HepG2 (cell line): ENCODE results near the gene VAV2. TPM values are rescaled to one million over a fixed set of nuclear protein-coding genes. Genes with fewer than 3 reads are reported as not detected.

ENCODE experiments used
- EZH2 ChIP-seq: conservative IDR thresholded peaks from 2 replicates; pipeline ENCODE4 v1.6.1; 2012; ENCODE audit warnings: mild to moderate bottlenecking, low read depth, low read length, moderate library complexity
- IKZF5 ChIP-seq: IDR thresholded peaks from 2 replicates; pipeline ENCODE4 v1.6.1; 2018; ENCODE audit warnings: missing genetic modification reagents, mild to moderate bottlenecking, missing compliant biosample characterization
- KDM5B ChIP-seq: sonication (generic); formaldehyde crosslinking; IDR thresholded peaks from 2 replicates; pipeline ENCODE4 v1.4.0; 2020; ENCODE audit warnings: missing genetic modification reagents, mild to moderate bottlenecking, borderline replicate concordance
- NFKB2 ChIP-seq: sonication (generic); formaldehyde crosslinking; IDR thresholded peaks from 2 replicates; pipeline ENCODE4 v1.4.0; 2020; ENCODE audit warnings: missing genetic modification reagents, borderline replicate concordance
- PHF21A ChIP-seq: sonication (generic); formaldehyde crosslinking; IDR thresholded peaks from 2 replicates; pipeline ENCODE4 v1.5.0; 2020; ENCODE audit warnings: mild to moderate bottlenecking, missing genetic modification reagents
- RBM39 ChIP-seq: fragments of 200-400 bp; formaldehyde crosslinking; IDR thresholded peaks from one replicate; pipeline ENCODE4 v1.6.1; 2018; ENCODE audit warnings: antibody characterized with exemption, mild to moderate bottlenecking, low read depth, low read length; ENCODE audit not compliant: poor library complexity, severe bottlenecking
- STAT5B ChIP-seq: sonication (generic); formaldehyde crosslinking; IDR thresholded peaks from 2 replicates; pipeline ENCODE4 v1.4.0; 2020; ENCODE audit warnings: missing genetic modification reagents
- ZBTB10 ChIP-seq: sonication (generic); formaldehyde crosslinking; IDR thresholded peaks from 2 replicates; pipeline ENCODE4 v1.4.0; 2020; ENCODE audit warnings: missing genetic modification reagents, borderline replicate concordance
- ZBTB49 ChIP-seq: sonication (generic); formaldehyde crosslinking; IDR thresholded peaks from 2 replicates; pipeline ENCODE4 v1.4.0; 2020; ENCODE audit warnings: missing genetic modification reagents, borderline replicate concordance
- ZFP91 ChIP-seq: sonication (generic); formaldehyde crosslinking; IDR thresholded peaks from 2 replicates; pipeline ENCODE4 v1.9.0; 2022; ENCODE audit warnings: missing genetic modification reagents, mild to moderate bottlenecking, borderline replicate concordance
- ZNF281 ChIP-seq: sonication (generic); formaldehyde crosslinking; IDR thresholded peaks from 2 replicates; pipeline ENCODE4 v1.4.0; 2020; ENCODE audit warnings: missing genetic modification reagents, borderline replicate concordance
- ZNF430 ChIP-seq: sonication (generic); formaldehyde crosslinking; IDR thresholded peaks from 2 replicates; pipeline ENCODE4 v1.9.0; 2021; ENCODE audit warnings: mild to moderate bottlenecking, missing genetic modification reagents
- ZNF446 ChIP-seq: sonication (generic); formaldehyde crosslinking; IDR thresholded peaks from 2 replicates; pipeline ENCODE4 v1.5.0; 2020; ENCODE audit warnings: mild to moderate bottlenecking, missing genetic modification reagents
- ZNF484 ChIP-seq: sonication (generic); formaldehyde crosslinking; IDR thresholded peaks from 2 replicates; pipeline ENCODE4 v1.5.1; 2020; ENCODE audit warnings: mild to moderate bottlenecking, low read depth, missing genetic modification reagents, borderline replicate concordance
- ZZZ3 ChIP-seq: sonication (generic); formaldehyde crosslinking; IDR thresholded peaks from 2 replicates; pipeline ENCODE4 v1.4.0; 2020; ENCODE audit warnings: missing genetic modification reagents, mild to moderate bottlenecking, borderline replicate concordance
- polyA plus RNA-seq, 8 experiments: library from polyadenylated mRNA; depleted of rRNA in 3 of 8; stranded (reverse) in 7 of 8; unstranded in 1 of 8; fragments of >200 nt; fragmentation: Illumina TruSeq in 4 of 8; extraction: Trizol in 4 of 8; gene quantifications; 2 replicates each; pipeline versions ENCODE4 v1.2.1 to v1.2.3, GENCODE V29; 2011 to 2016; ENCODE audit warnings: low read depth in 4 of 8, missing spikeins in 1 of 8, mixed read lengths in 1 of 8; ENCODE audit not compliant: insufficient read depth in 1 of 8
- total RNA-seq, 5 experiments: library from RNA; depleted of rRNA; stranded (reverse); fragments of >200 nt; fragmentation: Illumina TruSeq; extraction: Trizol; gene quantifications; 2 replicates each; pipeline ENCODE4 v1.2.3, GENCODE V29; 2016; ENCODE audit warnings: low read depth in 1 of 5

Gene VAV2
- total and polyA plus RNA-seq, 2 of the 13 experiments (the other 11 are each of a cell fraction or from before 2014, with no cell fraction given): 22.5 to 22.9 TPM

GRCh38 chr9:133713150-133713959 is 278.8 kb downstream of the VAV2 start (continued):
- TF ChIP-seq ZBTB10 (no peak), EZH2 (no peak), ZNF430 (CRISPR knock-in tag) (no peak; the same call in 1 of the 2 replicates), ZFP91 (CRISPR knock-in tag) (peak; percentile 67; the same call in 1 of the 2 replicates), STAT5B (CRISPR knock-in tag) (no peak), ZNF281 (CRISPR knock-in tag) (peak; percentile 29; the same call in 1 of the 2 replicates), ZNF446 (no peak), NFKB2 (peak; percentile 19; the same call in 1 of the 2 replicates), ZNF484 (CRISPR knock-in tag) (no peak), RBM39 (peak; percentile 41), IKZF5 (0 out of 2 replicates have a peak, but pooled peaks have one; percentile 16), KDM5B (CRISPR knock-in tag) (no peak; the same call in 1 of the 2 replicates), ZBTB49 (CRISPR knock-in tag) (no peak), ZZZ3 (CRISPR knock-in tag) (0 out of 2 replicates have a peak, but pooled peaks have one; percentile 18), PHF21A (CRISPR knock-in tag) (peak; percentile 90)
